Tibial artery (tissue), 4 donors: ENCODE results near the gene LRP10.

ENCODE experiments used
- DNase-seq, 2 donors: peaks; one replicate each; pipeline ENCODE4 v3.0.0-alpha.2; 2019
- H3K27ac ChIP-seq, 2 donors: fragments of 200-600 bp; sonication (generic) in 1 of 2; 1 replicate in 1 of 2; 2 replicates in 1 of 2; pipeline ENCODE4 v1.5.1; 2018 to 2019; ENCODE audit warnings: mild to moderate bottlenecking in 1 of 2
- H3K27me3 ChIP-seq, 2 donors: fragments of 200-600 bp; sonication (generic) in 1 of 2; one replicate each; pipeline versions ENCODE4 v1.5.1 to v1.6.0; 2016 to 2019
- H3K36me3 ChIP-seq, 3 donors: fragments of 200-600 bp; sonication (generic) in 2 of 3; one replicate each; pipeline ENCODE4 v1.5.1; 2016 to 2019; ENCODE audit warnings: mild to moderate bottlenecking in 2 of 3
- H3K4me1 ChIP-seq, 4 donors: fragments of 200-600 bp; sonication (generic) in 2 of 4; 1 replicate in 3 of 4; 2 replicates in 1 of 4; pipeline ENCODE4 v1.5.1; 2016 to 2019
- H3K4me3 ChIP-seq, 2 donors: fragments of 200-600 bp; sonication (generic) in 1 of 2; 1 replicate in 1 of 2; 2 replicates in 1 of 2; pipeline ENCODE4 v1.5.1; 2018 to 2019; ENCODE audit warnings: mild to moderate bottlenecking in 2 of 2
- H3K9me3 ChIP-seq, 3 donors: fragments of 200-600 bp; sonication (generic) in 1 of 3; one replicate each; pipeline ENCODE4 v1.5.1; 2016 to 2019
- intact Hi-C: fragments of 100-400 bp; cut with DNase I; formaldehyde crosslinking; loops from one replicate; pipeline ENCODE4 v1.15.0; 2023; ENCODE audit warnings: low total_unique reads
- TF ChIP-seq, protein P1 (sequence below), 2 experiments: fragments of 200-600 bp in 1 of 2; fragments of 450-650 bp in 1 of 2; IDR thresholded peaks; one replicate each; pipeline ENCODE4 v1.5.1; 2017 to 2019; ENCODE audit warnings: antibody characterized with exemption in 2 of 2, mild to moderate bottlenecking in 1 of 2, moderate library complexity in 1 of 2

Gene LRP10

DNA sequence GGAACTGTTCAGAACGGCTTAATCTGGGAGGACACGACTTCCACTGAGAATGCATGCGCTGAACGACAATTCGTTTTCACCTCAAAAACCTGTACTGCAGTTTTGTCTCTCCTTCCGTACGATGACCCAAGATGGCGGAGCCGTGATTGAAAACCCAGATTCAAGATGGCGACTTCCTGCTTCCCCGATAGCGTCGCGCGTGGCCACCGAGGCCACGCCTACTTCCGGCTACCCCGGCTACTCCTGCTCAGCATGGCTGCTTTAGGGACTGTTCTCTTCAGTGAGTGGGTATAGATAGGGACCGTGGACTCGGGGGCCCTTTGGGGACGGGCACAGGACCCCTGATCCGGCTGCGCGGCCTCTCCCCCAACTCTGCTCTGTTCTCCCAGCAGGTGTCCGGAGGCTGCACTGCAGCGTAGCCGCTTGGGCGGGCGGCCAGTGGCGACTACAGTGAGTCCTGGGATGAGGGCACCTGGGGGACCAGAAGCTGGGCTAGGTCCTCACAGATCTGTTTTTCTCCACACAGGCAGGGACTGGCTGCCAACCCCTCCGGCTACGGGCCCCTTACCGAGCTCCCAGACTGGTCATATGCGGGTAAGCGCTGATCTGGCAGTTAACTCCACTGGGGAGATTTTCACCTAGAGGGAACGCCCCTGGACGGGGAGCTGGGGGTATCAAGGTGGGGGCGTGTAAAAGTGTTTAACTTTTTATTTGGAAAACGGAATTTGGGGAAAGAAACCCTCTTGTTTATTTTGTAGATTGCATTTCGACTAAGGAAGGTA, 41.7 kb upstream of the LRP10 start, which contains the start of gene MRPL52:
Gene MRPL52 (plus strand): TSS at position 227 of the 782 bp plus-strand sequence. CDS start 26 bp downstream, at position 253.
- TF ChIP-seq, protein P1, sequence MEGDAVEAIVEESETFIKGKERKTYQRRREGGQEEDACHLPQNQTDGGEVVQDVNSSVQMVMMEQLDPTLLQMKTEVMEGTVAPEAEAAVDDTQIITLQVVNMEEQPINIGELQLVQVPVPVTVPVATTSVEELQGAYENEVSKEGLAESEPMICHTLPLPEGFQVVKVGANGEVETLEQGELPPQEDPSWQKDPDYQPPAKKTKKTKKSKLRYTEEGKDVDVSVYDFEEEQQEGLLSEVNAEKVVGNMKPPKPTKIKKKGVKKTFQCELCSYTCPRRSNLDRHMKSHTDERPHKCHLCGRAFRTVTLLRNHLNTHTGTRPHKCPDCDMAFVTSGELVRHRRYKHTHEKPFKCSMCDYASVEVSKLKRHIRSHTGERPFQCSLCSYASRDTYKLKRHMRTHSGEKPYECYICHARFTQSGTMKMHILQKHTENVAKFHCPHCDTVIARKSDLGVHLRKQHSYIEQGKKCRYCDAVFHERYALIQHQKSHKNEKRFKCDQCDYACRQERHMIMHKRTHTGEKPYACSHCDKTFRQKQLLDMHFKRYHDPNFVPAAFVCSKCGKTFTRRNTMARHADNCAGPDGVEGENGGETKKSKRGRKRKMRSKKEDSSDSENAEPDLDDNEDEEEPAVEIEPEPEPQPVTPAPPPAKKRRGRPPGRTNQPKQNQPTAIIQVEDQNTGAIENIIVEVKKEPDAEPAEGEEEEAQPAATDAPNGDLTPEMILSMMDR (IDR thresholded peaks at IDR 0.05) = no peak
- no peaks in the 10 kb centered on the region for H3K27me3 ChIP-seq
- H3K9me3 ChIP-seq = no peaks in the 10 kb centered on the region
- peak; percentile 90 to 94 for DNase-seq
- peaks cover 11 to 17% (median 12%) of the 10 kb centered on the region in 3 donors for H3K36me3 ChIP-seq
- peak within 1 kb of the TSS; percentile 77 to 81 for H3K27ac ChIP-seq
- peak within 1 kb of the TSS; percentile 67 to 90 for H3K4me3 ChIP-seq
- intact Hi-C loops = loop anchor here (5.0 to 10.0 kb wide), 3 partner anchors 37 to 265 kb away; partner anchors contain the start of gene OXA1L
- H3K4me1 ChIP-seq = peaks cover 0 to 10% (median 9%) of the 10 kb centered on the region in 4 donors

DNA sequence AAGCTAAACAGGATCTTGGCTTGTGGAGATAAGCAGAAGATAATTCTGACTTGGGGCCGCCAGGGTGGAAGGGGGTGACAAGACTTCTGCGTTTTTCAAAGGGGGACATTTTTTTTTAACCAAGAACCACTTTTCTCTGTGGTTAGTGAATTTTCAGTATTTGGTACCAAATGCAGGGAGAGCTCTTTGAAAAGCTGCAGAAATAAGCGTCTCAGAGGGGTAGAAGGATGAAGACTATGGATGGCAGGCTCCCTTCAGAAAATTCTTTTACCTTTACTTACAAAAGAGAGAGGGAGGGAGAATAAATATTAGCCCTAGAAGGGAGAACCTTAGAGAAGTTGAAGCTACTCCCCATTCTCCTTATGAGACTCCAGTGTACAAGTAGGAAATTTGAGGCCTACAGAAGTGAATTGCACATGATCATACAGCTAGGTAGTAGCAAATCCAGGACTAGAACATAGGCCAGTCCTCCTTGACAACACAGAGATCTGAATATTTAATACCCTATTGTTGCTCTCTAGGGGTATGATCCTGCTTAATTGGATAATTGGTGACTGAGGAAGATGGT, 41.0 kb upstream of the LRP10 start:
- peaks cover 11 to 21% (median 12%) of the 10 kb centered on the region in 3 donors for H3K36me3 ChIP-seq
- H3K9me3 ChIP-seq = no peaks in the 10 kb centered on the region
- H3K27me3 ChIP-seq = no peaks in the 10 kb centered on the region
- DNase-seq = no peak
- intact Hi-C loops = loop anchor here (10.0 kb wide), 1 partner anchor 66 kb away; the partner anchor contains the start of gene OXA1L
- H3K27ac ChIP-seq = peak overlapping the region; percentile 77 to 81
- peak overlapping the region; percentile 67 to 90 for H3K4me3 ChIP-seq
- peaks cover 0 to 10% (median 9%) of the 10 kb centered on the region in 4 donors for H3K4me1 ChIP-seq
- TF ChIP-seq, protein P1 (IDR thresholded peaks at IDR 0.05) = no peak

DNA sequence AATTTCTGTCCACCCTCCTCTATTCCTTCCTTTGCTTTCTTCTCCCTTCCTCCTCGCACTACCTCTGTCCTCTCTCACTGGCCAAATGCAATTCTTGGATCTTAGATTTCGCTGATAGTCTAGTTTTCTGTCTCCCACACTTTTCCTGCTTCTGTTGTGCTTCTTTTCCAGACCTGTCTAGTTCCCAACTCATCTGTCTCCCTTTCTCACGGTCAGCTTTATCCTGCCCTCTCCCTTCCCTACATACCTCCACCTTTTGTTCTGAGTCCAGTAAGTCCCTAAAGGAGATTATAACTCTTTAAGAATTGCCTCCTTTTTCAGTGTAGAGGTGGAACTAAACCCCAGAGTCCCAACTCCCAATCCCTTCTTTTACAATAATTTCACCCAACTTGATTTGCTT, 36.0 kb upstream of the LRP10 start:
- TF ChIP-seq, protein P1 (IDR thresholded peaks at IDR 0.05) = no peak
- intact Hi-C loops = loop anchor here (10.0 kb wide), 1 partner anchor 71 kb away; the partner anchor contains the start of gene OXA1L
- H3K4me3 ChIP-seq = no peak overlapping the region
- H3K27me3 ChIP-seq = no peaks in the 10 kb centered on the region
- H3K27ac ChIP-seq = peak overlapping the region; percentile 97 to 98
- peaks cover 11 to 21% (median 12%) of the 10 kb centered on the region in 3 donors for H3K36me3 ChIP-seq
- no peak for DNase-seq
- no peaks in the 10 kb centered on the region for H3K9me3 ChIP-seq
- peaks cover 0 to 34% (median 24%) of the 10 kb centered on the region in 4 donors for H3K4me1 ChIP-seq

DNA sequence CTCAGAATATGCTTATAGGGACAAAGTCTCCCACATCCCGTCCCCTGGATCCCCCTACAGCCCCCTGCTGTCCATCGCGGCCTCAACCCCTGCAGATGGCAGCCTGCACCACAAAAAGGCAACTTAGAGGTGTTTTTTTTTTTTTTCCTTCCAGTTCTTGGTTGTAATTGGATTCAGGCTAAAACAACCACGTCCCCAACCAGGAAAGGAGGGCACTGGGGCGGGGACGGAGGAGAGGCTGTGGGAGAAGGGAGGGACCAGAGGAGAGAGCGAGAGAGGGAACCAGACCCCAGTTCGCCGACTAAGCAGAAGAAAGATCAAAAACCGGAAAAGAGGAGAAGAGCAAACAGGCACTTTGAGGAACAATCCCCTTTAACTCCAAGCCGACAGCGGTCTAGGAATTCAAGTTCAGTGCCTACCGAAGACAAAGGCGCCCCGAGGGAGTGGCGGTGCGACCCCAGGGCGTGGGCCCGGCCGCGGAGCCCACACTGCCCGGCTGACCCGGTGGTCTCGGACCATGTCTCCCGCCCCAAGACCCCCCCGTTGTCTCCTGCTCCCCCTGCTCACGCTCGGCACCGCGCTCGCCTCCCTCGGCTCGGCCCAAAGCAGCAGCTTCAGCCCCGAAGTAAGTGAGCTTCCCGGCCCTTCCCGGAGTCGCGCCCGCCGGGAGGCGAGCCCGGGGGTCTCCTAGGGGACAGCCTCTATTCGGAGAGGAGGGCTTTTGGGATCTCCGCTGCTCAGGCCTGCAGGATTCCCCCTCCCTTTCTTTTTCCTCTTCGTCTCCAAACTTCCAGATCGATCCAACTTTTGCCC, 35.0 kb upstream of the LRP10 start, which contains the start of gene MMP14:
Gene MMP14 (plus strand): TSS at position 285 of the 813 bp plus-strand sequence. CDS start 233 bp downstream, at position 518.
- Histone ChIP-seq H3K9me3 (no peaks in the 10 kb centered on the region), H3K36me3 (peaks cover 19 to 25% (median 20%) of the 10 kb centered on the region in 3 donors), H3K4me1 (peaks cover 0 to 41% (median 26%) of the 10 kb centered on the region in 4 donors), H3K4me3 (peak within 1 kb of the TSS; percentile 84 to 85), H3K27me3 (no peaks in the 10 kb centered on the region), H3K27ac (peak within 1 kb of the TSS; percentile 97 to 98)
- intact Hi-C loops = loop anchor here (2.0 to 10.0 kb wide), 2 partner anchors 16 to 72 kb away; partner anchors contain the start of gene OXA1L
- peak; percentile 93 to 97 for DNase-seq
- TF ChIP-seq, protein P1 (IDR thresholded peaks at IDR 0.05) = peak; percentile 50 to 73
